HG03378 (cell line): ENCODE data around the gene LIMS2.

ENCODE experiments used
- ATAC-seq: cut with Tn5 transposase; IDR thresholded peaks from one replicate; pipeline ENCODE4 v1.9.1; 2021; ENCODE audit warnings: mild to moderate bottlenecking, moderate library complexity; ENCODE audit not compliant: unreplicated experiment

The LIMS2 gene

GRCh38 chr2:127701193-127701650 is 25.9 kb upstream of the LIMS2 start, which contains the start of gene SFT2D3:
Gene SFT2D3 (plus strand): TSS chr2:127701497. CDS start chr2:127701529, 32 bp downstream.
- peak; percentile 60 for ATAC-seq

- ATAC-seq: peak; percentile 79
These were observed 25.3 kb upstream of the LIMS2 start for GRCh38 chr2:127700527-127701192.

- ATAC-seq: no peak
These were observed 23.4 kb upstream of the LIMS2 start for GRCh38 chr2:127698553-127699355.

- ATAC-seq: no peak
These were observed 22.3 kb upstream of the LIMS2 start for GRCh38 chr2:127697482-127698180.

GRCh38 chr2:127695491-127696472 is 20.5 kb upstream of the LIMS2 start:
- no peak for ATAC-seq

- no peak for ATAC-seq
These were observed 19.7 kb upstream of the LIMS2 start for GRCh38 chr2:127694986-127695385.

- no peak for ATAC-seq
These were observed 15.4 kb upstream of the LIMS2 start for GRCh38 chr2:127690696-127691095.

GRCh38 chr2:127688405-127688804 is 13.1 kb upstream of the LIMS2 start:
- ATAC-seq: no peak

GRCh38 chr2:127685410-127686080 is 10.2 kb upstream of the LIMS2 start:
- ATAC-seq: no peak

GRCh38 chr2:127683757-127684156 is 8.4 kb upstream of the LIMS2 start:
- no peak for ATAC-seq

GRCh38 chr2:127683056-127683455 is 7.7 kb upstream of the LIMS2 start:
- no peak for ATAC-seq

- ATAC-seq: no peak
These were observed 6.9 kb upstream of the LIMS2 start for GRCh38 chr2:127681976-127682857.

GRCh38 chr2:127681288-127681804 is 6.0 kb upstream of the LIMS2 start:
- ATAC-seq: no peak

- no peak for ATAC-seq
These were observed 5.5 kb upstream of the LIMS2 start for GRCh38 chr2:127680706-127681287.

- ATAC-seq: no peak
These were observed 4.5 kb upstream of the LIMS2 start for GRCh38 chr2:127679680-127680361.

- ATAC-seq: no peak
These were observed 3.7 kb upstream of the LIMS2 start for GRCh38 chr2:127678991-127679390.

- ATAC-seq: no peak
These were observed 3.2 kb upstream of the LIMS2 start for GRCh38 chr2:127678531-127678930.

- no peak for ATAC-seq
These were observed 1.6 kb upstream of the LIMS2 start for GRCh38 chr2:127676906-127677305.
